ENCODE results near the gene KIAA1217. TPM values are rescaled to one million over a fixed set of nuclear protein-coding genes. Genes with fewer than 3 reads are reported as not detected.

KIAA1217 gene
- total RNA-seq, 1 experiment from 2014 or later = 76.2 TPM

GRCh38 chr10:24363070-24363469 lies 154.1 kb downstream of the KIAA1217 start:
- Histone ChIP-seq H3K4me3 (ENCODE audit: low read depth, low read length, poor library complexity, severe bottlenecking) (no peak overlapping the region), H3K9me3 (ENCODE audit: low read depth, low read length, poor library complexity, severe bottlenecking) (no peaks in the 10 kb centered on the region), H3K27ac (ENCODE audit: low read depth, low read length, poor library complexity, severe bottlenecking) (peak overlapping the region; percentile 71), H3K4me1 (ENCODE audit: insufficient read depth, low read length, poor library complexity, severe bottlenecking) (peaks cover 49% of the 10 kb centered on the region), H3K36me3 (ENCODE audit: insufficient read depth, low read length, poor library complexity, severe bottlenecking) (no peaks in the 10 kb centered on the region), H3K27me3 (replicated peaks; ENCODE audit: insufficient read depth, low read depth, low read length, poor library complexity) (no peaks in the 10 kb centered on the region)
- BruUV-seq (replicated peaks) = no TSS peak
- ChIA-PET CTCF (interaction anchor here (0.6 kb wide), 1 partner anchor 137 kb away, joined by 3 read pairs; no protein-coding TSS in a partner anchor), POLR2A (ENCODE audit: low non-redundant PET) (no interaction called here)
- peak; percentile 68 for DNase-seq (ENCODE audit: low spot score)
- TF ChIP-seq, protein P1, sequence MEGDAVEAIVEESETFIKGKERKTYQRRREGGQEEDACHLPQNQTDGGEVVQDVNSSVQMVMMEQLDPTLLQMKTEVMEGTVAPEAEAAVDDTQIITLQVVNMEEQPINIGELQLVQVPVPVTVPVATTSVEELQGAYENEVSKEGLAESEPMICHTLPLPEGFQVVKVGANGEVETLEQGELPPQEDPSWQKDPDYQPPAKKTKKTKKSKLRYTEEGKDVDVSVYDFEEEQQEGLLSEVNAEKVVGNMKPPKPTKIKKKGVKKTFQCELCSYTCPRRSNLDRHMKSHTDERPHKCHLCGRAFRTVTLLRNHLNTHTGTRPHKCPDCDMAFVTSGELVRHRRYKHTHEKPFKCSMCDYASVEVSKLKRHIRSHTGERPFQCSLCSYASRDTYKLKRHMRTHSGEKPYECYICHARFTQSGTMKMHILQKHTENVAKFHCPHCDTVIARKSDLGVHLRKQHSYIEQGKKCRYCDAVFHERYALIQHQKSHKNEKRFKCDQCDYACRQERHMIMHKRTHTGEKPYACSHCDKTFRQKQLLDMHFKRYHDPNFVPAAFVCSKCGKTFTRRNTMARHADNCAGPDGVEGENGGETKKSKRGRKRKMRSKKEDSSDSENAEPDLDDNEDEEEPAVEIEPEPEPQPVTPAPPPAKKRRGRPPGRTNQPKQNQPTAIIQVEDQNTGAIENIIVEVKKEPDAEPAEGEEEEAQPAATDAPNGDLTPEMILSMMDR (conservative IDR thresholded peaks at IDR 0.05; ENCODE audit: low read depth, low read length) = no peak
- no peak for TF ChIP-seq EZH2 (IDR thresholded peaks at IDR 0.05; ENCODE audit: borderline replicate concordance, low read depth, low read length, poor library complexity, severe bottlenecking)
- intact Hi-C loops (cut with micrococcal nuclease; ENCODE audit: unreplicated experiment) = loop anchor here (5.0 to 10.0 kb wide), 3 partner anchors 166 to 658 kb away; no protein-coding TSS in a partner anchor

- TF ChIP-seq, protein P1 (conservative IDR thresholded peaks at IDR 0.05; ENCODE audit: low read depth, low read length) = no peak
- no peak for TF ChIP-seq EZH2 (IDR thresholded peaks at IDR 0.05; ENCODE audit: borderline replicate concordance, low read depth, low read length, poor library complexity, severe bottlenecking)
- no TSS peak for BruUV-seq (replicated peaks)
- peaks cover 9% of the 10 kb centered on the region for H3K9me3 ChIP-seq (ENCODE audit: low read depth, low read length, poor library complexity, severe bottlenecking)
- ChIA-PET CTCF (no interaction called here), POLR2A (ENCODE audit: low non-redundant PET) (no interaction called here)
- H3K27me3 ChIP-seq (replicated peaks; ENCODE audit: insufficient read depth, low read depth, low read length, poor library complexity) = no peaks in the 10 kb centered on the region
- no peak for DNase-seq (ENCODE audit: low spot score)
- H3K36me3 ChIP-seq (ENCODE audit: insufficient read depth, low read length, poor library complexity, severe bottlenecking) = no peaks in the 10 kb centered on the region
- H3K4me3 ChIP-seq (ENCODE audit: low read depth, low read length, poor library complexity, severe bottlenecking) = no peak overlapping the region
- no peak overlapping the region for H3K27ac ChIP-seq (ENCODE audit: low read depth, low read length, poor library complexity, severe bottlenecking)
- intact Hi-C loops (cut with micrococcal nuclease; ENCODE audit: unreplicated experiment) = loop anchor here (10.0 kb wide), 2 partner anchors 253 to 663 kb away; no protein-coding TSS in a partner anchor
- H3K4me1 ChIP-seq (ENCODE audit: insufficient read depth, low read length, poor library complexity, severe bottlenecking) = peaks cover 11% of the 10 kb centered on the region
These were observed 158.8 kb downstream of the KIAA1217 start for GRCh38 chr10:24367688-24368087.

DNA sequence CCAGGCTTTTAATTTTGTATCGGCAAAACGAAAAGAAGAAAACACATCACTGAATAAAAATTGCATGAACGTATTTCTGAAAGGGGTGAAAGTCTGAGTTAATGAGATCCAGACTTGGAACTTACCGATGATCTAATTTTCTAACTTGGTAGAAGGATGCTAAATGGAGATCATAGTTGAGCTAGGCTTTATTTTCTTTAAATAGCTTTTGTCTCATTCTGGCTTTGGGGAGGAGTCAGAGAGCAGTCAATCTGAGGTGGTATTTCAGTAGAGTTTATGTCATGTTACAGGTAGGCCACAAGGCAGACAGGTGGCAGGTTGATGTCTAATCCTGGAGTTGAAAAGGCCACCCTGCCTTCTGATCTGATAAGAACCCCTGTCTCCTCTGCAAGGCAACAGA lies 161.9 kb downstream of the KIAA1217 start:
- Histone ChIP-seq H3K27ac (ENCODE audit: low read depth, low read length, poor library complexity, severe bottlenecking) (no peak overlapping the region), H3K36me3 (ENCODE audit: insufficient read depth, low read length, poor library complexity, severe bottlenecking) (no peaks in the 10 kb centered on the region), H3K9me3 (ENCODE audit: low read depth, low read length, poor library complexity, severe bottlenecking) (peaks cover 9% of the 10 kb centered on the region), H3K27me3 (replicated peaks; ENCODE audit: insufficient read depth, low read depth, low read length, poor library complexity) (no peaks in the 10 kb centered on the region), H3K4me3 (ENCODE audit: low read depth, low read length, poor library complexity, severe bottlenecking) (no peak overlapping the region), H3K4me1 (ENCODE audit: insufficient read depth, low read length, poor library complexity, severe bottlenecking) (peaks cover 24% of the 10 kb centered on the region)
- TF ChIP-seq EZH2 (IDR thresholded peaks at IDR 0.05; ENCODE audit: borderline replicate concordance, low read depth, low read length, poor library complexity, severe bottlenecking) = no peak
- TF ChIP-seq, protein P1 (conservative IDR thresholded peaks at IDR 0.05; ENCODE audit: low read depth, low read length) = no peak
- no peak for DNase-seq (ENCODE audit: low spot score)
- BruUV-seq (replicated peaks) = no TSS peak
- intact Hi-C loops (cut with micrococcal nuclease; ENCODE audit: unreplicated experiment) = no loop called here
- ChIA-PET POLR2A (ENCODE audit: low non-redundant PET) (interaction anchor here (0.6 kb wide), 1 partner anchor 19 kb away, joined by 3 read pairs; no protein-coding TSS in a partner anchor), CTCF (no interaction called here)
